GM19372 (cell line): Measurements from ENCODE around the gene ZNF57.
"Not testable (repeated sequence)": the region's sequence is repeated elsewhere in the genome, so short reads cannot be mapped to it uniquely, and the experiment has no call there.

Source experiments
- ATAC-seq: cut with Tn5 transposase; IDR thresholded peaks from one replicate; pipeline ENCODE4 v1.9.1; 2021; ENCODE audit warnings: mild to moderate bottlenecking, low read depth, moderate library complexity; ENCODE audit not compliant: unreplicated experiment

ZNF57 gene

GRCh38 chr19:2900296-2901252 is at the start of gene ZNF57:
Gene ZNF57, plus strand, starts transcription at chr19:2900928. Its CDS starts 118 bp downstream, at chr19:2901046.
- peak; percentile 89 for ATAC-seq

- ATAC-seq = no peak
Observed at GRCh38 chr19:2852598-2852997, 48.1 kb upstream of the ZNF57 start.

- ATAC-seq = no peak
Observed at GRCh38 chr19:2853015-2853606, 47.6 kb upstream of the ZNF57 start.

DNA sequence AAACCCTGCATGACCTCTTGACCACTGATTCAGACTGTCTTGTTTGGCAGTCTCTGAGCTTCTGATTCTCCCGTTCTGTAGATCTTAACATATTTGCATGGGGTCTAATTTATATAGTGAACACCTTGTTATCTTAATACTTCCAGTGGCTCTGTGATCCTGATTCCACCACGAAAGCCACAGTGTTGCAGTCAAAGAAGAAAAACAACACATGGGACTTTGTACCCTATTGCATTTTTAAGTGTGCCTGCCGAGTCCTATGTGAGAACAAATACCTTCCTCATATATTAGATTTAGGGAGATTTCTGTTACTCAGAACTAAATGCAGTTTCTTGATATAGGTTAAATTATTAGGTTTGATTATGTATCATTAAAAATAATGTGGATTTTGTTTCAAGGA is 45.9 kb upstream of the ZNF57 start:
- ATAC-seq = no peak

GRCh38 chr19:2856457-2857050 is 44.2 kb upstream of the ZNF57 start:
- ATAC-seq = no peak

GRCh38 chr19:2858864-2859263 is 41.9 kb upstream of the ZNF57 start:
- ATAC-seq = no peak

- ATAC-seq = no peak
Observed at GRCh38 chr19:2863816-2864215, 36.9 kb upstream of the ZNF57 start.

- no peak for ATAC-seq
Observed at GRCh38 chr19:2865334-2866100, 35.2 kb upstream of the ZNF57 start.

DNA sequence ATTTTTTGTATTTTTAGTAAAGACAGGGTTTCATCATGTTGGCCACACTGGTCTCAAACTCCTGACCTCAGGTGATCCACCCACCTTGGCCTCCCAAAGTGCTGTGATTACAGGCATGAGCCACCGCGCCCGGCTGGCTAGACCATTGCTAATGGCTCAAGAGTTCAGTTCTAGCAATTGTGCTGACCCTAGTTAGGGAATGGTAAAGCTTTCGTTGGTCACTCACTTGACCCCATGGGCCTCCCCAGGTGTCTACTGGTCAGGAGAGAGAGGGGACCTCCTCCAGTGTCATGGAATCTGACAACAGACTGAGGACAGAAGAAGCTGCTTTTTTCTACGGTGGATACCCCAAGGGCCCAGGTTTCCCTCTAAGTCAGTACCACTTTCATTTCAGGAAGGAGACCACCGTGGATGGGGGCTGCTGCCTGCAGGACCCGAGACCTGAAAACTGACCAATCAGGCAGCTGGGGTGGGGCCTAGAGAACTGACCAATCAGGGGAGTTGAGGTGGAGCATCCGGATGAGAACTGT is 34.2 kb upstream of the ZNF57 start:
- ATAC-seq = no peak

GRCh38 chr19:2867025-2867991 is 33.4 kb upstream of the ZNF57 start, which contains the start of gene ZNF556:
Gene ZNF556, plus strand, starts transcription at chr19:2867335. Its CDS starts 87 bp downstream, at chr19:2867422.
- ATAC-seq = no peak

DNA sequence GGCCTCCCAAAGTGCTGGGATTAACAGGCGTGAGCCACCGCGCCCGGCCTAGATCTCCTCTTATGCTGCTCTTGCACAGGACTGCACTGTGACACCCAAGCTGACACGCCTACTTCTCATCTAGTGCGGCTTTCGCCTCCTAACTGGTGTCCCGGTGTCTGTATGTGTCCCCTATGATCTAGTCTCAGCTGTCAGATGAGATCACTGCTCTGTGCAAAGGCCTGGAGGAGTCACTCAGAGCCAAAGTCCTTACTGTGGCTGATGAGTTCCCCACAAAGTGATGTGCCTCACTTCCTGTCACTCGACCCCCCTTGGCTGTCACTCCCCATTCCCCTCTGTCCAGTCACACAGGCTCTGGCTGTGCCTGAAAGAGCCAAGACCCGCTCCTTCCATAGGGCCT is 31.1 kb upstream of the ZNF57 start:
- ATAC-seq = no peak

GRCh38 chr19:2872175-2872574 is 28.6 kb upstream of the ZNF57 start:
- ATAC-seq = not testable (repeated sequence)

DNA sequence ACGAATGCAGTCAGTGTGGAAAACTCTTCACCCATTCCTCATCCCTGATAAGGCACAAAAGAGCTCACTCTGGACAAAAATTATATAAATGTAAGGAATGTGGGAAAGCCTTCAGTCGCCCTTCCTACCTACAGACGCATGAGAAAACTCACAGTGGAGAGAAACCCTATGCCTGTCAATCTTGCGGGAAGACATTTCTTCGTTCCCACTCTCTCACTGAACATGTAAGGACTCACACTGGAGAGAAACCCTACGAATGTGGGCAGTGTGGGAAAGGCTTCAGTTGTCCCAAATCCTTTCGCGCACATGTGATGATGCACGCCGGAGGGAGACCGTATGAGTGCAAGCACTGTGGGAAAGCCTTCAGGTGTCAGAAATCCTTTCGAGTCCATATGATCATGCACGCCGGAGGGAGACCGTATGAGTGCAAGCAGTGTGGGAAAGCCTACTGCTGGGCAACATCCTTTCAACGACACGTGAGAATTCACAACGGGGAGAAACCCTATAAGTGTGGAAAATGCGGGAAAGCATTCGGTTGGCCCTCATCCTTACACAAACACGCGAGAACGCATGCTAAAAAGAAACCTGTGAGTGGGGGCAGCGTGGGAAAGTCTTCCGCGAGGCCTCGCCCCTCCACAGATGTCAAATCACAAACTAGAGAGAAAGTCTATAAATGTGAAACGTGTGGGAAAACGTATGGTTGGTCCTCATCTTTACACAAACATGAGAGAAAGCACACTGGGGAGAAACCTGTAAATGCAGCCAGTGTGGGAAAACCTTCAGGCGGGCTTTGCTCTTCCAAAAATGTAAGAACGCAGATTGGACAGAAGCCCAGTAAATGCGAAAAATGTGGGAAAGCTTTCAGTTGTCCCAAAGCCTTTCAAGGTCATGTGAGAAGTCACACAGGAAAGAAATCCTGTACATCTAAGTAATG is 23.1 kb upstream of the ZNF57 start:
- ATAC-seq = no peak

DNA sequence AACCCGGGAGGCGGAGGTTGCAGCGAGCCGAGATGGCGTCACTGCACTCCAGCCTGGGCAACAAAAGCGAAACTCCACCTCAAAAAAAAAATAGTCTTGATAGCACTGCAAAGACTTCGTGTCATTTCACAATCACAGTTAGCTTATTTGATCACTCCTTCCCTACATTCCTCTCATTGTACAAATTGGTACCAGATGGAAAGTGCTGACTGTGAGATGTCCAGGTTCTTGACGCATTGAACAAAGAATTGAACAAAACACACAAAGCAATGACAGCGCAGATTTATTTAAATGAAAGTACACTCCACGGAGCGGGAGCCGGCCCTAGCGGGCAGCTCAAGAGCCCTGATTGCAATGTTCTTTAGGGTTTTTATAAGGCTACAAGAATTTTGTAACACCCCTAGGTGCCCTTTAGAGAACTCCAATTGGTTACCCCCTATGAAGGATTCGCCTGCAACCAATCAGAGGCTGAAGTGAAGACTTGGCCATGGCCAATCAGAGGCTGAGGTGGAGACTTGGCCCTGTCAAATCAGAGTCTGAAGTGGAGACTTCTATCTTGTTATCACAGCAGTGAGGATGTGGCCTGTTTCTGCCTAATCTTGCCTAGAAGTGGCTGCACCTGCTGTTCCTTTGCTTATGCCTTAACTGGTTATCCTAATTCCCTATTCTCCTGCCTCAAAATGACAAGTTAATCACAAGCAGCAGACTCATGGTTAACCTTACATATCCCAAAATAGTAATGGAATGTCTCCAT is 16.9 kb upstream of the ZNF57 start:
- no peak for ATAC-seq

- ATAC-seq = no peak
Observed at GRCh38 chr19:2885736-2886135, 15.0 kb upstream of the ZNF57 start.

DNA sequence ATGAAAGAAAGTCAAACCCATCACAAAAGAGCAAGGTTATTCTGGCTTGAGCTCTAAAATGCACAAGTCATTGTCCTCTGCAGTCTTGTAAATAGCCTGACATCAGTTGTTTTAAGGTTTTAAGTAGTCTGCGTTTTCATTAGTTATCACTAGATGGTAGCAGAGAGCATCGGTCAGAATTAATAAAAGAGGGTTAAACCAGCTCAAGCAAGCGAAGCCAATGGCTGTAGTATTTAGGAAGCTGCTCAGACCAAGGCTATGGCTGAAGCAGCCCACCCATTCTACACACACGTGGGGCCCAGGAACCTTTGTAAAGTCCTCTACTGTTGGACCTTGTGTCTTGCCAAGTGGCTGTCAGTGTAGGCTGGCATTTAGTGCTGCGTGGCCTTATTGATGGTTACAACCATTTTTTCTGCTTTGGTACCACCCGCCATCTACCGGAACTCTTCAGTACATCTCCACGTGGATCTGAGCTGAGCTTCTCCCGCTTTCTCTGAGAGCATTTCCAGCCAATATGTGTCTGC is 13.3 kb upstream of the ZNF57 start:
- no peak for ATAC-seq

DNA sequence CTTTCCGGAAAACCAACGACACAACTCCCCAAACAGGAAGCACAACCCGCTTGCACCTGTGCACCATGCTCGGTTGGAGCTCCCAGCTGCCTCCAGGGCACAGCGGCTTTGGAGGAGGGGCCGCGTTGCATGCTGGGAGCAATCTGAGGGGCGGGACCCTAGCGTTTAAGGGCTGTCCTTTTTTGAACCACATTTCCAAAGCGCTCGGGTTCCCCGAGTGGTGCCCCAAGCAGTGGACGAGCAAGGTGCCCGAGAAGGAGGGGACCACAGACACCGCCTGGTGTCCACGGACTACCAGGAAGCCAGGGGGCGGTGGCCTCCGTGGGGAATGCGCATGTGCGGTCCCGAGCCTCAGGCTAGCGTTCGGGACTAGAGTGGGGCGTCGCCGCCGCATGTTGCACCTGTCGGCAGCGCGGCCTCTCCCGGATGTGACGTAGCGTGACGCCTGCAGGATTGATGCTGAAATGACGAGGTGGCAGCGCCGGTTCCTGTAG is 11.9 kb upstream of the ZNF57 start:
- no peak for ATAC-seq
